Activated naive CD4-positive, alpha-beta T cell treated with anti-CD3 and anti-CD28 coated beads, Interleukin-2, amount 50 U/mL, for 24 hours (primary cell): ENCODE data around the gene HSD17B14.
"Not testable (repeated sequence)": the region's sequence is repeated elsewhere in the genome, so short reads cannot be mapped to it uniquely, and the experiment has no call there.

Experiments used
- H3K27ac Mint-ChIP-seq: one replicate; pipeline ENCODE4 v1.8.0; 2021; ENCODE audit warnings: mild to moderate bottlenecking, mixed read lengths
- H3K27me3 Mint-ChIP-seq: one replicate; pipeline ENCODE4 v1.8.0; 2021; ENCODE audit warnings: mixed read lengths
- H3K36me3 Mint-ChIP-seq: one replicate; pipeline ENCODE4 v1.8.0; 2021; ENCODE audit warnings: mixed read lengths
- H3K4me1 Mint-ChIP-seq: one replicate; pipeline ENCODE4 v1.8.0; 2021; ENCODE audit warnings: mixed read lengths
- H3K4me3 Mint-ChIP-seq: one replicate; pipeline ENCODE4 v1.8.0; 2021; ENCODE audit warnings: mild to moderate bottlenecking, mixed read lengths
- H3K9me3 Mint-ChIP-seq: one replicate; pipeline ENCODE4 v1.8.0; 2021; ENCODE audit warnings: mixed read lengths

Gene HSD17B14

GRCh38 chr19:48797103-48797502, 39.2 kb downstream of the HSD17B14 start:
- Mint-ChIP-seq H3K4me1 (peaks cover 9% of the 10 kb centered on the region), H3K9me3 (no peaks in the 10 kb centered on the region), H3K27me3 (no peaks in the 10 kb centered on the region), H3K4me3 (no peak overlapping the region), H3K27ac (peak overlapping the region; percentile 51), H3K36me3 (no peaks in the 10 kb centered on the region)

DNA sequence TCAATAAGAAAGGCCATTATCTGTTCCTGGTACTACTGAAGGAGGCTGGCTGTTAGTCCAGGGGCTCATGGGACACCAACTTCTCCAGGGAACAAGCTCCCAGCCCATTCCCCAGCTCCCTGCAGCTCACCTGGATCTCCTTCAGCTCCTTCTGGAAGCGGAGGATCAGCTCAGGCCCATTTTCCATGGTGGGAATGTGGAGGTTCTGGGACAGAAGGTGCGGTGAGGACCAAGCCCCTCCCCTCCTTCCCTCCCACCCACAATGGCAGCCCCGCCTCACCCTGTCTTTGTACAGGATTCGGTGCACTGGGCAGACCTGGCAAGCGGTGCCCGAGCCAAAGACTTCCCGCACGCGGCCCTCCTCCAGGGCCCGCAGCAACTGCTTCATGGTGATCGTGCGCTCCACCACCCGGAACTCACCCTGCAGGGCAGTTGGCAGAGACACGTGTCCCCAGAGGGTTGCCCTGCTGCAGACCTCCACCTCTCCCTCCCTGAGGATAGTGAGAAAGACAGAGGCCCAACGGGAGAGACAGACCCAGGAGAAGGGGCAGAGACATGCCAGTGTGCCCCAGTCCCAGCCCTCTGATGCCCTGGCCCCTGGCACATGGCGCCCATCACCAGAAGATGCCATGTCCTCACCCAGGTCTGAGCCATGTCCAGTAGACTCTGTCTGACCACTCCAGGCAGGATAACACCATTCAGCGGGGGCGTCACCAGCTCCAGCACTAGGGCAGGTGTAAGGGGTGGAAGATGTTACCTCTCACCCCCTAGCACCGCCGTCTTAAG, 39.8 kb downstream of the HSD17B14 start:
- Mint-ChIP-seq H3K4me1 (peaks cover 9% of the 10 kb centered on the region), H3K27me3 (no peaks in the 10 kb centered on the region), H3K27ac (no peak overlapping the region), H3K9me3 (no peaks in the 10 kb centered on the region), H3K4me3 (no peak overlapping the region), H3K36me3 (no peaks in the 10 kb centered on the region)

- Mint-ChIP-seq H3K9me3 (no peaks in the 10 kb centered on the region), H3K27me3 (no peaks in the 10 kb centered on the region), H3K27ac (peak overlapping the region; percentile 82), H3K4me1 (peaks cover 9% of the 10 kb centered on the region), H3K36me3 (no peaks in the 10 kb centered on the region), H3K4me3 (peak overlapping the region; percentile 90)
Observed at GRCh38 chr19:48795685-48796070, 40.6 kb downstream of the HSD17B14 start.

DNA sequence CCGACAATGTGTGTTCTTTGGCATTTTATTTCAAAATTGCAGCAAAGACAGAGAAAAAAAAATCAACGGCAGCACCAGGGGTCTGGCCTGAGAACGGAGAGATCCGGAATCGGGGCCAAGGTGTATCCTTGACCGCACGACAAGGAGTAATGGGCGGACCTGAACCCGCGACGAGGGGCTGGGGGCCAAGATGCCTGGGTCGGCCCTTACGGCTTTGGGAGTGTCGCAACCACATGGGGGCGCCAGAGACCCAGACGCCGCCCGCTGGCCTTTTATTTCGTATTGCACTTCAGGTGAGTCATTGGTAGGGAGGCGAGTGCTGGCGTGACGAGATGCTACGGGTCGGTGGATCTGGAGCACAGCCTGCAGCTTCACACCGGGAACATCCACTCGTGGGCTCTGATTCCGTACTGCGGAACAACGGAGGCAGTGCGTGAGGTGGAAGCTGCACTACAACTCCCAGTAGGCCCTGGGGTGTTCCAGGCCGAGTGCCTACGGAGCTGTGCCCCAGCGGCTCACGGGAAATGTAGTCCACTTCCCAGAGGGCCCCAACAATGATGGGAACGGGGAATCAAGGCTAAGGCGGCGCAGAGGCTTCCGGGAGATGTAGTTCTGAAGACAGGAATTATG, 41.1 kb downstream of the HSD17B14 start:
- no peaks in the 10 kb centered on the region for H3K36me3 Mint-ChIP-seq
- peak overlapping the region; percentile 82 for H3K27ac Mint-ChIP-seq

GRCh38 chr19:48794291-48794690, 42.0 kb downstream of the HSD17B14 start:
- Mint-ChIP-seq H3K36me3 (no peaks in the 10 kb centered on the region), H3K27me3 (no peaks in the 10 kb centered on the region), H3K27ac (no peak overlapping the region), H3K9me3 (no peaks in the 10 kb centered on the region), H3K4me1 (peaks cover 9% of the 10 kb centered on the region), H3K4me3 (peak overlapping the region; percentile 90)

More for the DNA sequence above, 41.1 kb downstream of the HSD17B14 start:
- H3K27me3 Mint-ChIP-seq = no peaks in the 10 kb centered on the region
- peak overlapping the region; percentile 90 for H3K4me3 Mint-ChIP-seq
- H3K4me1 Mint-ChIP-seq = peaks cover 9% of the 10 kb centered on the region
- H3K9me3 Mint-ChIP-seq = no peaks in the 10 kb centered on the region

DNA sequence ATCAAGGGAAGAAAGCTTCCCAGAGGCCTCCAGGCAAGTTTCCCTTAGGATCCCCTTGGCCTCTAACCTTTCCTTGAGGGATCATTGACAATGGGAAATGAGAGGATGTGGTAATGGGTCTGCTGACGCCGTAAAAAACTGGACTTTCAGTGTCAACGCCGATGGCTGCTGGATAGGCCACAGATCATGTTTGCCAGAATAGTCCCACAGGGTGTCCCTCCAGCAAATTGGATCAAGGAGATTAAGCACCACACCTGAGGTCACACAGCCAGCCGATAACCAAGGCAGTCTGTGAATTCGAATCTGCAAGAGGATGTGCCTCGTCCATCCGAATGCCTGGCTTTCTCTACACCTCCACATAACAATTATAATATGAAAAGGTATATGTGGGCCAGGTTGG, 43.0 kb downstream of the HSD17B14 start:
- H3K36me3 Mint-ChIP-seq = no peaks in the 10 kb centered on the region
- no peak overlapping the region for H3K4me3 Mint-ChIP-seq
- H3K27ac Mint-ChIP-seq = no peak overlapping the region
- H3K9me3 Mint-ChIP-seq = no peaks in the 10 kb centered on the region
- peaks cover 9% of the 10 kb centered on the region for H3K4me1 Mint-ChIP-seq
- no peaks in the 10 kb centered on the region for H3K27me3 Mint-ChIP-seq

- not testable (repeated sequence) for H3K4me1 Mint-ChIP-seq, H3K9me3 Mint-ChIP-seq, H3K36me3 Mint-ChIP-seq, H3K27ac Mint-ChIP-seq, H3K27me3 Mint-ChIP-seq, H3K4me3 Mint-ChIP-seq
Observed at GRCh38 chr19:48787331-48787730, 49.0 kb downstream of the HSD17B14 start.

DNA sequence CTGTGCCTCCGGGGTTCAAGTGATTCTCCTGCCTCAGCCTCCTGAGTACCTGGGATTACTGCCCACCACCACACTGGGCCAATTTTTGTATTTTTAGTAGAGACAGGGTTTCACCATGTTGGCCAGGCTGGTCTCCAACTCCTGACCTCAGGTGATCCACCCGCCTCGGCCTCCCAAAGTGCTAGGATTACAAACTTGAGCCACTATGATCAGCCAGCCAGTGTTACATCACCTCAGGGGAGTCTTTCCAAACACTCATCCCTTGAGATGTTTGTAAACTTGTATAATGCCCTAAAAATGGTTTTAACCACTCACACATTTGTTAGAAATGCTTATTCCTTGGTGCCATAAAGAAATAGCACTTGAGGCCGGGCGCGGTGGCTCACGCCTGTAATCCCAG, 49.9 kb downstream of the HSD17B14 start:
- not testable (repeated sequence) for H3K27ac Mint-ChIP-seq, H3K4me3 Mint-ChIP-seq, H3K27me3 Mint-ChIP-seq, H3K9me3 Mint-ChIP-seq, H3K4me1 Mint-ChIP-seq, H3K36me3 Mint-ChIP-seq

DNA sequence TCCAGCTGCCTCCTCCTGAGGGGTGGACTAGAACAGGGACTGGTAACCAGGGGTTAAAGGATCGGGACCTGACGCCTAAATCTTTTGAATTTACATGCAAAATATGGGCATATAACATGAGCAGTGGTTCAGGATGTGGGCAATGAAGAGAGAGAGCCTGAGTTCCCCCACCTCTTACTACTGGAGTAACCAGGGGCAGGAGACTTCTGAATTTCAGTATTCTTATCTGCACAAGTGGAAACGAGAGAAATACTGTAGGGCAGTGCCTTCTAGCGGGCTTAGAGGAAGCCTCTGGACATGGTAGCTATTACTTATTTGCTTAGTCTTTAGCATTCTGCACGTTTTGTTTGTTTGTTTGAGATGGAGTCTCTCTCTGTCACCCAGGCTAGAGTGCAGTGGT, 51.8 kb downstream of the HSD17B14 start:
- Mint-ChIP-seq H3K27me3 (peaks cover 2% of the 10 kb centered on the region), H3K27ac (no peak overlapping the region), H3K4me3 (no peak overlapping the region), H3K36me3 (no peaks in the 10 kb centered on the region), H3K4me1 (peaks cover 4% of the 10 kb centered on the region), H3K9me3 (no peaks in the 10 kb centered on the region)

DNA sequence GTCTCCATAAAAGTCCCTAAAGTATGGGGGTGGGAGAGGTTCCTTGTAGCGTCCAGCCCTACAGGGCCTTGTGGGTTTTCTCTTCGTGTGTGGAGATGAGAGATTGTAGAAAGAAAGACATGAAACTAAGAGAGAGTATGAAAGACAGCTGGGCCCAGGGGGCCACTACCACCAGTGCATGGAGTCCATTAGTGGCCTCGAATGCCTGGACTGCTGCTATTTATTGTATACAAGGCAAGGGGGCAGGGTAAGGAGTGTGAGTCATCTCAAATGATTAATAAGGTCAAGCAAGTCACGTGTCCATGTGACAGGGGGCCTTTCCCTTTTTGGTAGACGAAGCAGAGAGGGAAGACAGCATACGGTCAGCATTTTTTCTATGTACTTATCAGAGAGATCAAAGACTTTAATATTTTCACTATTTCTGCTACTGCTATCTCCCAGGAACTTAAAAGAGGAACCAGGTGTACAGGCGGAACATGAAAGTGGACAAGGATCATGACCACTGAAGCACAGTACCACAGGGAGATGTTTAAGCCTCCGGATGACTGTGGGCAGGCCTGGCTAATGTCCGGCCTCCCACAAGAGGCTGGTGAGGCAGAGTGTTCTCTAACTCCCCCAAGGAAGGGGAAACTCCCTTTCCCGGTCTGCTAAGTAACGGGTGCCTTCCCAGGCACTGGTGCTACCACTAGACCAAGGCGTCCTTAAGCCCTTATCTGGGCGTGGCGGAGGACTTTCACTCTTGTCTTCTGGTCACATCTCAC, 55.5 kb downstream of the HSD17B14 start:
- no peaks in the 10 kb centered on the region for H3K9me3 Mint-ChIP-seq
- H3K27ac Mint-ChIP-seq = no peak overlapping the region
- H3K27me3 Mint-ChIP-seq = peaks cover 2% of the 10 kb centered on the region
- H3K4me1 Mint-ChIP-seq = peaks cover 4% of the 10 kb centered on the region
- H3K4me3 Mint-ChIP-seq = no peak overlapping the region
- no peaks in the 10 kb centered on the region for H3K36me3 Mint-ChIP-seq

DNA sequence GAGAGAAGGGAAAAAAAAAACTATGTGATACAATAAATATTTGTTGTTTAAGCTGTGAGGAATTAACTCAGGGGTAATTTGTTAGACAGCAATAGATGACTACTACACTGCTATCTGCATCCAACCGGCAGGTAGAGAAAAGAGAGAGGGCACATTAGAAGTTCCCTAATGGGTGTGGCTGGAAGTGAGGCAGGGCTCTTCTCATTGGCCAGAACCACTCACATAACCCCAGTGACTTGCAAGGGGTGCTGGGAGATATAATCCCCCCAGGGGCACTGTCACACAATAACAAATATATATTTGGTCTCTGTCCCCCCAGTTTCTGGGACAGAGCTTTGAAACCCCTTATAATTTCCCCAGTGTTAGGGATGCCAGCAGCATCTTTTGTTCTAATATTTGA, 56.7 kb downstream of the HSD17B14 start:
- Mint-ChIP-seq H3K4me3 (no peak overlapping the region), H3K27ac (no peak overlapping the region), H3K27me3 (peaks cover 2% of the 10 kb centered on the region), H3K9me3 (no peaks in the 10 kb centered on the region), H3K36me3 (no peaks in the 10 kb centered on the region), H3K4me1 (peaks cover 4% of the 10 kb centered on the region)

- Mint-ChIP-seq H3K9me3 (no peaks in the 10 kb centered on the region), H3K4me1 (peaks cover 4% of the 10 kb centered on the region), H3K27ac (no peak overlapping the region), H3K36me3 (no peaks in the 10 kb centered on the region), H3K27me3 (peaks cover 2% of the 10 kb centered on the region), H3K4me3 (no peak overlapping the region)
Observed at GRCh38 chr19:48777720-48778119, 58.6 kb downstream of the HSD17B14 start.

DNA sequence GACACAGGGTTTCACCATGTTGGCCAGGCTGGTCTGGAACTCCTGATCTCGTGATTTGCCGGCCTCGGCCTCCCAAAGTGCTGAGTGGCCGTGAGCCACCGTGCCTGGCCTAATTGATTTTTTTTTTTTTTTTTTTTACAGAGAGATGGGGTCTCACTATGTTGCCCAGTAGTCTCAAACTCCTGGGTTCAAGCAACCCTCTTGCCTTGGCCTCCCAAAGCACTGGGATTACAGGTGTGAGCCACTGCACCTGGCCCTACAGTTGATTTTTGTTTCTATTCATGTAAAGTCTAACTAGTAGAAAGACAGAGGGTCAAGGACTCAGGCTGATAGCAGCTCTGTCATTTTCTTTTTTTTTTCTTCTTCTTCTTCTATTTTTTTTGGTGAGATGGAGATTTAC, 59.2 kb downstream of the HSD17B14 start:
- peaks cover 2% of the 10 kb centered on the region for H3K27me3 Mint-ChIP-seq
- H3K9me3 Mint-ChIP-seq = no peaks in the 10 kb centered on the region
- H3K4me1 Mint-ChIP-seq = no peaks in the 10 kb centered on the region
- H3K4me3 Mint-ChIP-seq = no peak overlapping the region
- H3K27ac Mint-ChIP-seq = no peak overlapping the region
- H3K36me3 Mint-ChIP-seq = no peaks in the 10 kb centered on the region

DNA sequence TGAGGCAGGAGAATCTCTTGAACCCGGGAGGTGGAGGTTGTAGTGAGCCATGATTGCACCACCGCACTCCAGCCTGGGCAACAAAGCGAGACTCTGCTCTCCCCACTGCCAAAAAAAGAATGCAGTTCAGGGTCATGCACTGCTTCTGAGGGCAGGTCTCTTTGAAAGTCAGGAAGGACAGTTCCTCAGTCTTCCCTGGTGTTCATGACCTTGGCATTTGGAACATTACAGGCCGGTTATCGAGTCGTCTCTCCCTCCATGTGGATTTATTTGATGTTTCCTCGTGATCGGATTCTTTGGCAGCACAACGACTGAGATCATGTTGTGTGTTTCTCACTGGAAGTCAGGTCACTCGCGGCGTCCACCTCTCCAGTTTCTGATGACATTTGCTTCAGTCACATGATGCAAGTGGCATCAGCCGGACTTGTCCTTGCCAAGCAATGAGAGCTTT, 63.8 kb downstream of the HSD17B14 start:
- no peaks in the 10 kb centered on the region for H3K36me3 Mint-ChIP-seq
- H3K4me1 Mint-ChIP-seq = no peaks in the 10 kb centered on the region
- no peaks in the 10 kb centered on the region for H3K27me3 Mint-ChIP-seq
- no peak overlapping the region for H3K27ac Mint-ChIP-seq
- no peaks in the 10 kb centered on the region for H3K9me3 Mint-ChIP-seq
- H3K4me3 Mint-ChIP-seq = no peak overlapping the region

GRCh38 chr19:48770734-48771472, 65.4 kb downstream of the HSD17B14 start:
- H3K9me3 Mint-ChIP-seq = no peaks in the 10 kb centered on the region
- H3K27ac Mint-ChIP-seq = no peak overlapping the region
- no peaks in the 10 kb centered on the region for H3K27me3 Mint-ChIP-seq
- no peak overlapping the region for H3K4me3 Mint-ChIP-seq
- H3K36me3 Mint-ChIP-seq = no peaks in the 10 kb centered on the region
- H3K4me1 Mint-ChIP-seq = no peaks in the 10 kb centered on the region
